Tibial nerve (tissue), 4 donors: ENCODE measurements around the gene THSD7B.

Experiments used
- EP300 ChIP-seq, 2 donors: sonication (generic); formaldehyde crosslinking; IDR thresholded peaks; one replicate each; pipeline ENCODE4 v1.6.1; 2017; ENCODE audit warnings: antibody characterized with exemption in 2 of 2, mild to moderate bottlenecking in 1 of 2
- POLR2A ChIP-seq, 2 donors: fragments of 450-650 bp; IDR thresholded peaks; one replicate each; pipeline ENCODE4 v1.6.1; 2017; ENCODE audit warnings: antibody characterized with exemption in 2 of 2, mild to moderate bottlenecking in 2 of 2, moderate library complexity in 2 of 2
- TF ChIP-seq, protein P1 (sequence below), 5 experiments: fragments of 200-600 bp in 3 of 5; fragments of 450-650 bp in 2 of 5; sonication (generic) in 3 of 5; IDR thresholded peaks; one replicate each; pipeline ENCODE4 v1.5.1; 2016 to 2019; ENCODE audit warnings: antibody characterized with exemption in 5 of 5, mild to moderate bottlenecking in 3 of 5, moderate library complexity in 2 of 5

DNA sequence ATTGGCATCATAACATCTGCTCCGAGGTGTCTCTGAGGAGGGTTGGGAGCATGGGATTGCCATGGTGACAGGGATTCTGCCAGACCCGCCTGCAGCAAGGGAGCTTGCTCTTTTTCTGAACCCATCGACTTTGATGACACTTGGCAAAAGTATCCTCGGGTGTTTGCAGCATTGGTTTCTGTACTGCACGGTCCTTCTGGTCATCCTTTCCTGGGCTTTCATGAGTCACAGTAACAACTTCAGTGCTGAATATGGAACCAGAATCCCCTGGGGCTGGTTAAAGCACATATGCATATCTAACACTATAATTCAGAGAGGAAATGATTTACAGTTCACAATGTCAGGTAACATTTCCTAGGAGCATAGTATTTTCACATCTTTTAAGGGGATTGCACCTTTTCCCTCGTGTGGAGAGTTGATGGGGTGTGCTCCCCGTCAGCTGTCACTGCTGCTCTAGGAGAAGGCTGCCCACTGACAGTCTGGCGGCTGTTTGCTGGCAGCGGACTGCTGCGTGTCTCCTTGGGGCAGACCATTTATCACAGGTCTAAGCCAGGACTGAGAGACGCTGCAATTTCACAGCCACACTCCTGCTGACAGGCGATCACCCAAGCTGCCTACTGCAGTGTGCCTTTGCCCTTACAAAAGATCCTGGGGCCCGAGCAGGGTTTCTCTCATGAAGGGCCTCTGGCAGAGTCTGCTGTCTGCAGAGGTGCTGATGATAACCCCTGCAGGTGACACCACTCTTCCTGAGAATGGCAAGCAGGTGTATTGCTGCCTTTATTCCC is 425.3 kb downstream of the THSD7B start:
- TF ChIP-seq, protein P1, sequence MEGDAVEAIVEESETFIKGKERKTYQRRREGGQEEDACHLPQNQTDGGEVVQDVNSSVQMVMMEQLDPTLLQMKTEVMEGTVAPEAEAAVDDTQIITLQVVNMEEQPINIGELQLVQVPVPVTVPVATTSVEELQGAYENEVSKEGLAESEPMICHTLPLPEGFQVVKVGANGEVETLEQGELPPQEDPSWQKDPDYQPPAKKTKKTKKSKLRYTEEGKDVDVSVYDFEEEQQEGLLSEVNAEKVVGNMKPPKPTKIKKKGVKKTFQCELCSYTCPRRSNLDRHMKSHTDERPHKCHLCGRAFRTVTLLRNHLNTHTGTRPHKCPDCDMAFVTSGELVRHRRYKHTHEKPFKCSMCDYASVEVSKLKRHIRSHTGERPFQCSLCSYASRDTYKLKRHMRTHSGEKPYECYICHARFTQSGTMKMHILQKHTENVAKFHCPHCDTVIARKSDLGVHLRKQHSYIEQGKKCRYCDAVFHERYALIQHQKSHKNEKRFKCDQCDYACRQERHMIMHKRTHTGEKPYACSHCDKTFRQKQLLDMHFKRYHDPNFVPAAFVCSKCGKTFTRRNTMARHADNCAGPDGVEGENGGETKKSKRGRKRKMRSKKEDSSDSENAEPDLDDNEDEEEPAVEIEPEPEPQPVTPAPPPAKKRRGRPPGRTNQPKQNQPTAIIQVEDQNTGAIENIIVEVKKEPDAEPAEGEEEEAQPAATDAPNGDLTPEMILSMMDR (IDR thresholded peaks at IDR 0.05) = no peak
- no peak for TF ChIP-seq POLR2A (IDR thresholded peaks at IDR 0.05)
- TF ChIP-seq EP300 (IDR thresholded peaks at IDR 0.05) = no peak
